Activated B cell treated with CpG ODN at 0.5 μM for 24 hours (primary cell): ENCODE results near the gene PIGB. TPM values are rescaled to one million over a fixed set of nuclear protein-coding genes. Genes with fewer than 3 reads are reported as not detected.
"Not testable (repeated sequence)": the region's sequence is repeated elsewhere in the genome, so short reads cannot be mapped to it uniquely, and the experiment has no call there.

Experiments used
- ATAC-seq: fragments of 200-7000 bp; cut with Tn5 transposase; one replicate; pipeline ENCODE4 v1.10.0; 2021; ENCODE audit warnings: low read depth, mild to moderate bottlenecking, moderate library complexity
- CTCF ChIA-PET: fragments of 350-600 bp; sonication (Branson Sonifier 250); formaldehyde crosslinking; loops from one replicate; lab custom pipeline; 2021; ENCODE audit warnings: antibody characterized with exemption; lab: Charles Lee
- POLR2A ChIA-PET: fragments of 350-600 bp; sonication (Branson Sonifier 250); formaldehyde crosslinking; loops from one replicate; lab custom pipeline; 2021; ENCODE audit warnings: antibody characterized with exemption; lab: Charles Lee
- DNase-seq: peaks from one replicate; pipeline ENCODE4 v3.0.0; 2022
- H3K27ac Mint-ChIP-seq: one replicate; pipeline ENCODE4 v1.8.0; 2020; ENCODE audit warnings: mixed read lengths
- H3K27me3 Mint-ChIP-seq: one replicate; pipeline ENCODE4 v1.8.0; 2021; ENCODE audit warnings: mixed read lengths
- H3K36me3 Mint-ChIP-seq: one replicate; pipeline ENCODE4 v1.8.0; 2021; ENCODE audit warnings: low read depth, mixed read lengths
- H3K4me1 Mint-ChIP-seq: one replicate; pipeline ENCODE4 v1.8.0; 2021; ENCODE audit warnings: mixed read lengths
- H3K4me3 Mint-ChIP-seq: one replicate; pipeline ENCODE4 v1.8.0; 2020; ENCODE audit warnings: mild to moderate bottlenecking, mixed read lengths
- H3K9me3 Mint-ChIP-seq: one replicate; pipeline ENCODE4 v1.8.0; 2020; ENCODE audit warnings: mixed read lengths
- CTCF ChIP-seq: fragments of 200-600 bp; IDR thresholded peaks from one replicate; pipeline ENCODE4 v1.8.0; 2022; ENCODE audit warnings: antibody characterized with exemption, mild to moderate bottlenecking
- intact Hi-C: fragments of 100-400 bp; cut with micrococcal nuclease; formaldehyde crosslinking; loops from one replicate; pipeline ENCODE4 v1.15.1; 2024
- total RNA-seq: library from RNA; stranded (reverse); gene quantifications from 2 replicates; pipeline ENCODE4 v1.2.3, GENCODE V29; 2022

PIGB gene
- total RNA-seq, 1 donor from 2014 or later = 29.8 TPM

- Mint-ChIP-seq H3K9me3 (no peaks in the 10 kb centered on the region), H3K27ac (peak overlapping the region; percentile 60), H3K27me3 (no peaks in the 10 kb centered on the region), H3K36me3 (peaks cover 7% of the 10 kb centered on the region), H3K4me3 (no peak overlapping the region), H3K4me1 (peaks cover 62% of the 10 kb centered on the region)
- ATAC-seq (no peak), DNase-seq (no peak)
- no peak for TF ChIP-seq CTCF
- POLR2A ChIA-PET = interaction anchor here (1.0 kb wide), 1 partner anchor 61 kb away, joined by 4 read pairs; no protein-coding TSS in a partner anchor
- intact Hi-C loops = no loop called here
- CTCF ChIA-PET = interaction anchor here (0.8 kb wide), 1 partner anchor 11 kb away, joined by 3 read pairs; no protein-coding TSS in a partner anchor
These were observed 36.7 kb upstream of the PIGB start for GRCh38 chr15:55282284-55282833.

- DNase-seq (no peak), ATAC-seq (no peak)
- TF ChIP-seq CTCF = no peak
- POLR2A ChIA-PET = no interaction called here
- CTCF ChIA-PET = no interaction called here
- H3K27ac Mint-ChIP-seq = no peak overlapping the region
- peaks cover 61% of the 10 kb centered on the region for H3K4me1 Mint-ChIP-seq
- H3K27me3 Mint-ChIP-seq = no peaks in the 10 kb centered on the region
- no peaks in the 10 kb centered on the region for H3K9me3 Mint-ChIP-seq
- no peak overlapping the region for H3K4me3 Mint-ChIP-seq
- peaks cover 7% of the 10 kb centered on the region for H3K36me3 Mint-ChIP-seq
- intact Hi-C loops = no loop called here
These were observed 35.5 kb upstream of the PIGB start for GRCh38 chr15:55283379-55284147.

GRCh38 chr15:55284426-55284825, 34.6 kb upstream of the PIGB start:
- ChIA-PET CTCF (no interaction called here), POLR2A (no interaction called here)
- no peak for TF ChIP-seq CTCF
- no peak for DNase-seq
- Mint-ChIP-seq H3K9me3 (no peaks in the 10 kb centered on the region), H3K27ac (no peak overlapping the region), H3K27me3 (no peaks in the 10 kb centered on the region), H3K4me3 (no peak overlapping the region), H3K4me1 (peaks cover 57% of the 10 kb centered on the region), H3K36me3 (peaks cover 7% of the 10 kb centered on the region)
- intact Hi-C loops = no loop called here
- ATAC-seq = no peak

GRCh38 chr15:55286442-55287189, 32.4 kb upstream of the PIGB start:
- POLR2A ChIA-PET = interaction anchor here (0.6 kb wide), 1 partner anchor 71 kb away, joined by 3 read pairs; no protein-coding TSS in a partner anchor
- ATAC-seq, DNase-seq, H3K9me3 Mint-ChIP-seq, H3K27me3 Mint-ChIP-seq, H3K36me3 Mint-ChIP-seq, intact Hi-C loops, H3K4me3 Mint-ChIP-seq, CTCF ChIA-PET: not testable (repeated sequence)
- Mint-ChIP-seq H3K4me1 (peaks cover 47% of the 10 kb centered on the region), H3K27ac (peak overlapping the region; percentile 0)

- Mint-ChIP-seq H3K9me3 (no peaks in the 10 kb centered on the region), H3K4me1 (peaks cover 35% of the 10 kb centered on the region), H3K27ac (peak overlapping the region; percentile 83), H3K4me3 (peak overlapping the region; percentile 89), H3K27me3 (no peaks in the 10 kb centered on the region), H3K36me3 (peaks cover 9% of the 10 kb centered on the region)
- ChIA-PET POLR2A (interaction anchor here (0.6 to 1.4 kb wide), 3 partner anchors 21 to 69 kb away, joined by 3 to 8 read pairs (median 3); partner anchors contain the start of genes PIGB and PIGBOS1), CTCF (interaction anchor here (0.6 kb wide), 2 partner anchors 10 to 151 kb away, joined by 3 to 4 read pairs; no protein-coding TSS in a partner anchor)
- no peak for TF ChIP-seq CTCF
- ATAC-seq (no peak), DNase-seq (no peak)
- intact Hi-C loops = no loop called here
These were observed 30.9 kb upstream of the PIGB start for GRCh38 chr15:55288006-55288717.
